Spleen (tissue), 11 donors: Measurements from ENCODE around the gene GNB1L. TPM values are rescaled to one million over a fixed set of nuclear protein-coding genes. Genes with fewer than 3 reads are reported as not detected.

ENCODE experiments used
- DNase-seq: peaks from one replicate; pipeline ENCODE4 v3.0.0-alpha.2; 2020
- H3K27ac ChIP-seq, 8 donors: fragments of 200-600 bp; sonication (generic) in 7 of 8; 1 replicate in 4 of 8; 2 replicates in 4 of 8; pipeline versions ENCODE4 v1.5.0 to v1.8.0; 2016 to 2021; ENCODE audit warnings: inconsistent platforms in 4 of 8, mild to moderate bottlenecking in 4 of 8, moderate library complexity in 1 of 8
- H3K27me3 ChIP-seq, 7 donors: fragments of 200-600 bp; sonication (generic) in 6 of 7; replicated peaks in 1 of 7; 1 replicate in 4 of 7; 2 replicates in 3 of 7; pipeline versions ENCODE4 v1.5.0 to v1.8.0; 2016 to 2021; ENCODE audit warnings: inconsistent platforms in 3 of 7, mild to moderate bottlenecking in 1 of 7
- H3K36me3 ChIP-seq, 6 donors: fragments of 200-600 bp; sonication (generic) in 5 of 6; 1 replicate in 4 of 6; 2 replicates in 2 of 6; pipeline versions ENCODE4 v1.5.0 to v1.8.0; 2016 to 2021; ENCODE audit warnings: inconsistent platforms in 2 of 6
- H3K4me1 ChIP-seq, 6 donors: fragments of 200-600 bp; sonication (generic) in 5 of 6; 1 replicate in 3 of 6; 2 replicates in 3 of 6; pipeline versions ENCODE4 v1.5.0 to v1.8.0; 2016 to 2021; ENCODE audit warnings: inconsistent platforms in 3 of 6
- H3K4me3 ChIP-seq, 8 donors: fragments of 200-600 bp; sonication (generic) in 7 of 8; 1 replicate in 4 of 8; 2 replicates in 4 of 8; pipeline versions ENCODE4 v1.5.0 to v1.8.0; 2016 to 2021; ENCODE audit warnings: inconsistent platforms in 4 of 8, mild to moderate bottlenecking in 4 of 8, moderate library complexity in 2 of 8
- H3K9me3 ChIP-seq, 8 donors: fragments of 200-600 bp; sonication (generic) in 7 of 8; 1 replicate in 4 of 8; 2 replicates in 4 of 8; pipeline versions ENCODE4 v1.5.0 to v1.8.0; 2016 to 2021; ENCODE audit warnings: inconsistent platforms in 4 of 8
- CTCF ChIP-seq, 11 experiments: fragments of 200-600 bp in 7 of 11; fragments of 450-650 bp in 4 of 11; sonication (generic) in 4 of 11; IDR thresholded peaks in 8 of 11; conservative IDR thresholded peaks in 3 of 11; 1 replicate in 7 of 11; 2 replicates in 4 of 11; pipeline versions ENCODE4 v1.4.0 to v1.8.0; 2016 to 2021; ENCODE audit warnings: antibody characterized with exemption in 11 of 11, inconsistent platforms in 4 of 11, mild to moderate bottlenecking in 1 of 11
- POLR2A ChIP-seq, 3 donors: fragments of 450-650 bp; IDR thresholded peaks; one replicate each; pipeline ENCODE4 v1.5.1; 2017; ENCODE audit warnings: antibody characterized with exemption in 3 of 3, mild to moderate bottlenecking in 1 of 3
- POLR2AphosphoS5 ChIP-seq, 3 donors: sonication (generic); formaldehyde crosslinking; IDR thresholded peaks; one replicate each; pipeline ENCODE4 v1.5.1; 2017; ENCODE audit warnings: antibody characterized with exemption in 3 of 3
- WGBS, 5 donors: extraction: QIAGEN DNeasy Blood & Tissue Kit in 3 of 5; methylation state at CpG; one replicate each; pipeline versions ENCODE4 v1.1.5 to v1.1.7; 2013 to 2018; 5-methylcytosine and 5-hydroxymethylcytosine counted together
- intact Hi-C: fragments of 100-400 bp; cut with DNase I; formaldehyde crosslinking; loops from one replicate; pipeline ENCODE4 v1.15.0; 2023; ENCODE audit warnings: low total_unique reads
- polyA plus RNA-seq, 3 donors: library from polyadenylated mRNA; stranded (reverse); fragments of 200-250 nt; gene quantifications; one replicate each; pipeline ENCODE4 v1.2.1, GENCODE V29; 2013
- total RNA-seq, 7 donors: library from RNA; depleted of rRNA in 3 of 7; stranded (reverse); fragments of >200 nt in 3 of 7; fragmentation: NEBNext Ultra II Directional in 4 of 7; extraction: Animal tissue kit (Norgen Biotek cat#: 25700) in 4 of 7; gene quantifications; one replicate each; pipeline versions ENCODE4 v1.1.0 to v1.2.1, GENCODE V29; 2016 to 2021
- donor health status: healthy with polysubstance abuse.
- donor health status: DM: no; HTN: no; CAD: no; lungs with moderate emphysema.
- donor health status: DM: no; HTN: no; CAD: no.
- donor health status: Bipolar disorder and iron deficiency.
- donor health status: healthy.
- donor health status: DM: no; HTN: no; CAD: no.
- donor health status: DM: yes; HTN: yes; CAD: no.

Gene GNB1L
- total and polyA plus RNA-seq, 10 donors: 5.7 to 10.4 (median 7.9) TPM

- H3K36me3 ChIP-seq: peaks cover 0 to 47% (median 22%) of the 10 kb centered on the region in 6 donors
- TF ChIP-seq POLR2AphosphoS5 (IDR thresholded peaks at IDR 0.05) (no peak), POLR2A (IDR thresholded peaks at IDR 0.05) (no peak), CTCF (IDR thresholded peaks at IDR 0.05 in 8 of 11, conservative IDR thresholded peaks at IDR 0.05 in 3 of 11) (no peak)
- 88 to 92% (median 91%) methylated on average over 6 to 9 of the region's 9 CpGs for WGBS, 5 donors
- DNase-seq: no peak
- H3K27ac ChIP-seq: peak overlapping the region in 1 of 8 donors; percentile 20
- H3K27me3 ChIP-seq: no peaks in the 10 kb centered on the region
- peaks cover 22 to 82% (median 52%) of the 10 kb centered on the region in 6 donors for H3K4me1 ChIP-seq
- no peak overlapping the region for H3K4me3 ChIP-seq
- H3K9me3 ChIP-seq: no peaks in the 10 kb centered on the region
- intact Hi-C loops: no loop called here
Measured at GRCh38 chr22:19849835-19850762, 4.6 kb downstream of the GNB1L start.

GRCh38 chr22:19848298-19849224 is 6.1 kb downstream of the GNB1L start:
- TF ChIP-seq POLR2AphosphoS5 (IDR thresholded peaks at IDR 0.05): no peak
- TF ChIP-seq CTCF (IDR thresholded peaks at IDR 0.05 in 8 of 11, conservative IDR thresholded peaks at IDR 0.05 in 3 of 11): no peak
- no peak for TF ChIP-seq POLR2A (IDR thresholded peaks at IDR 0.05)
- 65 to 79% (median 76%) methylated on average over 6 to 7 of the region's 7 CpGs for WGBS, 5 donors
- no peaks in the 10 kb centered on the region for H3K27me3 ChIP-seq
- H3K36me3 ChIP-seq: peaks cover 0 to 47% (median 22%) of the 10 kb centered on the region in 6 donors
- H3K4me3 ChIP-seq: no peak overlapping the region
- peak overlapping the region in 4 of 8 donors; percentile 2 to 42 (median 18) for H3K27ac ChIP-seq
- H3K9me3 ChIP-seq: no peaks in the 10 kb centered on the region
- H3K4me1 ChIP-seq: peaks cover 30 to 88% (median 60%) of the 10 kb centered on the region in 6 donors
- no peak for DNase-seq
- intact Hi-C loops: no loop called here

GRCh38 chr22:19847345-19847632 is 7.4 kb downstream of the GNB1L start:
- no peaks in the 10 kb centered on the region for H3K9me3 ChIP-seq
- H3K27me3 ChIP-seq: no peaks in the 10 kb centered on the region
- DNase-seq: no peak
- intact Hi-C loops: no loop called here
- WGBS, 5 donors: 95 to 100% (median 97%) methylated on average over 2 of the region's 2 CpGs
- no peak overlapping the region for H3K4me3 ChIP-seq
- H3K36me3 ChIP-seq: peaks cover 0 to 42% (median 19%) of the 10 kb centered on the region in 6 donors
- peaks cover 23 to 88% (median 60%) of the 10 kb centered on the region in 6 donors for H3K4me1 ChIP-seq
- H3K27ac ChIP-seq: no peak overlapping the region
- TF ChIP-seq POLR2A (IDR thresholded peaks at IDR 0.05): no peak
- TF ChIP-seq POLR2AphosphoS5 (IDR thresholded peaks at IDR 0.05): no peak
- no peak for TF ChIP-seq CTCF (IDR thresholded peaks at IDR 0.05 in 8 of 11, conservative IDR thresholded peaks at IDR 0.05 in 3 of 11)
